Measurements from ENCODE around the gene MBD3. TPM values are rescaled to one million over a fixed set of nuclear protein-coding genes. Genes with fewer than 3 reads are reported as not detected.

MBD3 gene
- total RNA-seq, 1 donor from 2014 or later, result 75.3 TPM

GRCh38 chr19:1618157-1619093, 25.8 kb upstream of the MBD3 start:
- DNase-seq (ENCODE audit: low read depth) (peak; percentile 15), FAIRE-seq (no peak)
- TF ChIP-seq CTCF (IDR thresholded peaks at IDR 0.05; ENCODE audit: insufficient read depth, low read length, severe bottlenecking), result peak; percentile 63
- no peaks in the 10 kb centered on the region for H3K27me3 ChIP-seq (ENCODE audit: control insufficient read depth, insufficient read depth, low read length)
- H3K4me3 ChIP-seq (ENCODE audit: low read depth, low read length), result no peak overlapping the region
- H3K36me3 ChIP-seq (ENCODE audit: control insufficient read depth, insufficient read depth, low read length), result peaks cover 30% of the 10 kb centered on the region

GRCh38 chr19:1616875-1617274, 24.2 kb upstream of the MBD3 start:
- no peak for TF ChIP-seq CTCF (IDR thresholded peaks at IDR 0.05; ENCODE audit: insufficient read depth, low read length, severe bottlenecking)
- DNase-seq (ENCODE audit: low read depth) (no peak), FAIRE-seq (no peak)
- no peak overlapping the region for H3K4me3 ChIP-seq (ENCODE audit: low read depth, low read length)
- peaks cover 37% of the 10 kb centered on the region for H3K36me3 ChIP-seq (ENCODE audit: control insufficient read depth, insufficient read depth, low read length)
- H3K27me3 ChIP-seq (ENCODE audit: control insufficient read depth, insufficient read depth, low read length), result no peaks in the 10 kb centered on the region

GRCh38 chr19:1616396-1616795, 23.7 kb upstream of the MBD3 start:
- Histone ChIP-seq H3K4me3 (ENCODE audit: low read depth, low read length) (no peak overlapping the region), H3K27me3 (ENCODE audit: control insufficient read depth, insufficient read depth, low read length) (no peaks in the 10 kb centered on the region), H3K36me3 (ENCODE audit: control insufficient read depth, insufficient read depth, low read length) (peaks cover 37% of the 10 kb centered on the region)
- no peak for DNase-seq (ENCODE audit: low read depth)
- no peak for TF ChIP-seq CTCF (IDR thresholded peaks at IDR 0.05; ENCODE audit: insufficient read depth, low read length, severe bottlenecking)
- FAIRE-seq, result no peak

- H3K4me3 ChIP-seq (ENCODE audit: low read depth, low read length), result no peak overlapping the region
- TF ChIP-seq CTCF (IDR thresholded peaks at IDR 0.05; ENCODE audit: insufficient read depth, low read length, severe bottlenecking), result no peak
- H3K36me3 ChIP-seq (ENCODE audit: control insufficient read depth, insufficient read depth, low read length), result peaks cover 37% of the 10 kb centered on the region
- DNase-seq (ENCODE audit: low read depth), result no peak
- no peak for FAIRE-seq
- H3K27me3 ChIP-seq (ENCODE audit: control insufficient read depth, insufficient read depth, low read length), result no peaks in the 10 kb centered on the region
Observed at GRCh38 chr19:1615156-1615765, 22.6 kb upstream of the MBD3 start.

GRCh38 chr19:1613808-1614570, 21.3 kb upstream of the MBD3 start:
- no peak for FAIRE-seq
- TF ChIP-seq CTCF (IDR thresholded peaks at IDR 0.05; ENCODE audit: insufficient read depth, low read length, severe bottlenecking), result no peak
- Histone ChIP-seq H3K4me3 (ENCODE audit: low read depth, low read length) (no peak overlapping the region), H3K27me3 (ENCODE audit: control insufficient read depth, insufficient read depth, low read length) (no peaks in the 10 kb centered on the region), H3K36me3 (ENCODE audit: control insufficient read depth, insufficient read depth, low read length) (peaks cover 34% of the 10 kb centered on the region)
- no peak for DNase-seq (ENCODE audit: low read depth)
